HFFc6 (cell line): ENCODE results near the gene PLEKHH1. TPM values are rescaled to one million over a fixed set of nuclear protein-coding genes. Genes with fewer than 3 reads are reported as not detected.
A peak's percentile ranks its signal among the peaks of the same experiment; 100 is the strongest.

Experiments
- DNase-seq: peaks from one replicate; pipeline ENCODE4 v3.0.0-alpha.2; 2018
- H3K27ac Mint-ChIP-seq: 2 replicates; pipeline ENCODE4 v1.8.0; 2020; ENCODE audit warnings: mild to moderate bottlenecking, mixed read lengths
- H3K27me3 Mint-ChIP-seq: 2 replicates; pipeline ENCODE4 v1.8.0; 2021; ENCODE audit warnings: mild to moderate bottlenecking, moderate library complexity, mixed read lengths; ENCODE audit not compliant: insufficient read depth
- H3K36me3 Mint-ChIP-seq: 2 replicates; pipeline ENCODE4 v1.8.0; 2021; ENCODE audit warnings: low read depth, mixed read lengths
- H3K4me1 Mint-ChIP-seq: 2 replicates; pipeline ENCODE4 v1.8.0; 2020; ENCODE audit warnings: low read depth, mixed read lengths
- H3K4me3 Mint-ChIP-seq: 2 replicates; pipeline ENCODE4 v1.8.0; 2020; ENCODE audit warnings: mild to moderate bottlenecking, moderate library complexity, mixed read lengths
- H3K9me3 Mint-ChIP-seq: 2 replicates; pipeline ENCODE4 v1.8.0; 2020; ENCODE audit warnings: mild to moderate bottlenecking, mixed read lengths
- total RNA-seq, 6 experiments: library from RNA; stranded (reverse); fragmentation: NEBNext Ultra II Directional; extraction: Animal tissue kit (Norgen Biotek cat#: 25700); gene quantifications; 2 replicates in 1 of 6; 3 replicates in 5 of 6; pipeline ENCODE4 v1.2.3, GENCODE V29; 2021
- TF ChIP-seq, protein P1 (sequence below): fragments of 200-600 bp; sonication (generic); IDR thresholded peaks from 2 replicates; pipeline ENCODE4 v1.5.0; 2021; ENCODE audit warnings: antibody characterized with exemption, mild to moderate bottlenecking

The PLEKHH1 gene
- total RNA-seq, 6 experiments from 2014 or later: 0.10 to 0.28 (median 0.19) TPM

DNA sequence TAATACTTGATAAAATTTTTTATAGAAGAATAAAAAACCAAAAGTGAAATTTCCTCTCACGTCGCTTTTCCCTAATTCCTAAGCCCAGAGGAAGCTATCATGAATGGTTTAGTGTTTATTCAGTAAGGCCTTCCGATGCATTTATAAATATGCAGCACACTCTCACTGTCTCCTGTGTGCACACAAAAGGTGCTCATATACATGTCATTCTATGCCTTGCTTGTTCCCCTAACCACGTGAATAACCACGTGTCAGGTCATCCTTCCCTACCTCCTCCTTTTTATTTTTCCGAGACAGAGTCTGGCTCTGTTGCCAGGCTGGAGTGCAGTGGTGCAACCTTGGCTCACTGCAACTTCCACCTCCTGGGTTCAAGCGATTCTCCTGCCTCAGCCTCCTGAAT is 37.4 kb downstream of the PLEKHH1 start:
- Mint-ChIP-seq H3K4me3 (no peak overlapping the region), H3K4me1 (peaks cover 7% of the 10 kb centered on the region), H3K27ac (no peak overlapping the region), H3K27me3 (peaks cover 31% of the 10 kb centered on the region), H3K36me3 (no peaks in the 10 kb centered on the region), H3K9me3 (no peaks in the 10 kb centered on the region)
- no peak for DNase-seq
- TF ChIP-seq, protein P1, sequence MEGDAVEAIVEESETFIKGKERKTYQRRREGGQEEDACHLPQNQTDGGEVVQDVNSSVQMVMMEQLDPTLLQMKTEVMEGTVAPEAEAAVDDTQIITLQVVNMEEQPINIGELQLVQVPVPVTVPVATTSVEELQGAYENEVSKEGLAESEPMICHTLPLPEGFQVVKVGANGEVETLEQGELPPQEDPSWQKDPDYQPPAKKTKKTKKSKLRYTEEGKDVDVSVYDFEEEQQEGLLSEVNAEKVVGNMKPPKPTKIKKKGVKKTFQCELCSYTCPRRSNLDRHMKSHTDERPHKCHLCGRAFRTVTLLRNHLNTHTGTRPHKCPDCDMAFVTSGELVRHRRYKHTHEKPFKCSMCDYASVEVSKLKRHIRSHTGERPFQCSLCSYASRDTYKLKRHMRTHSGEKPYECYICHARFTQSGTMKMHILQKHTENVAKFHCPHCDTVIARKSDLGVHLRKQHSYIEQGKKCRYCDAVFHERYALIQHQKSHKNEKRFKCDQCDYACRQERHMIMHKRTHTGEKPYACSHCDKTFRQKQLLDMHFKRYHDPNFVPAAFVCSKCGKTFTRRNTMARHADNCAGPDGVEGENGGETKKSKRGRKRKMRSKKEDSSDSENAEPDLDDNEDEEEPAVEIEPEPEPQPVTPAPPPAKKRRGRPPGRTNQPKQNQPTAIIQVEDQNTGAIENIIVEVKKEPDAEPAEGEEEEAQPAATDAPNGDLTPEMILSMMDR: no peak

DNA sequence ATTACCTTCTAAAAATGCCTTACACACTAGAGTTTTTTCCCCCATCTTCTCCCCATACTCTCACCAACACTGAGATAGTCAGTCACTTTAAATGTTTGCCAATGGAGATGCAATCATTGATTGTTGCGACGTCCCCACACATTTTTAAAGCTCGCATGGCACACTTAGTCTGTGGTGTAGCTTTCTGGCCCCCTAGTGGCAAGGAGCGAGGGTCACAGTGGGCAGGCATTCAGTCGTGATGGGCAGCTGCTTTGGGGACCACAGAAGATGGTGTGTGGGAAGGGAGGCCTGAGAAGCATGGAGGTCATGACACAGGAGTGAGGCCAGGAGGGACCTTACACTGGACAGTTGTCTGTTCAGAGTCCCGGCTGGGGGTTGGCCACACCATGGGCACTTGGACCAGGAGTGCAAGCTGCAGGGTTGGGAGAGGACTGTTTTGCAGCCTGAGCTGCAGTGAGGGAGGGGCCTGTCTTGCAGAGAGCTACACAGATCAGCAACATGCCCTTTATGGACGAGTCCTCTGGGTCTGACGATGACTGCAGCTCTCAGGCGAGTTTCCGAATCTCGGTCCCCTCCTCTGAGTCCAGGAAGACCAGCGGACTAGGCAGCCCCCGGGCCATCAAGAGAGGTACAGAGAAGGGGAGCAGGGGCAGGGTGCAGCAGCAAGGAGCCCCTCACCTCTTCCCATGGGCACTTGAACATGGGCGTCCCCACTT is 38.3 kb downstream of the PLEKHH1 start:
- Mint-ChIP-seq H3K36me3 (no peaks in the 10 kb centered on the region), H3K27ac (no peak overlapping the region), H3K4me1 (peaks cover 7% of the 10 kb centered on the region), H3K9me3 (no peaks in the 10 kb centered on the region), H3K4me3 (no peak overlapping the region), H3K27me3 (peaks cover 31% of the 10 kb centered on the region)
- DNase-seq: peak; percentile 41
- TF ChIP-seq, protein P1: peak; percentile 92

DNA sequence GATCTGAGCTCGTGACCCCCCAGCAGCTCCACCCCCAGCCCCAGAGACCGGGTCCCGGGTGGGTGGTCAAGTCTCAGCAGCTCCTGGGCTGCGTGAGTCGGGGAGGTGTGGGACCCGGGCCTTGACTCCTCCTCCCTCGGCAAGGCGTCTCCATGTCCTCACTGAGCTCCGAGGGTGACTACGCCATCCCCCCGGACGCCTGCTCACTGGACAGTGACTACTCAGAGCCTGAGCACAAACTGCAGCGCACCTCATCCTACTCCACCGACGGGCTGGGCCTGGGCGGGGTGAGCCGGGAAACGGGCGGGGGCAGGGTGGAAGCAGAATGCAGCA is 38.9 kb downstream of the PLEKHH1 start:
- no peak overlapping the region for H3K27ac Mint-ChIP-seq
- no peak overlapping the region for H3K4me3 Mint-ChIP-seq
- no peaks in the 10 kb centered on the region for H3K36me3 Mint-ChIP-seq
- peaks cover 27% of the 10 kb centered on the region for H3K27me3 Mint-ChIP-seq
- no peak for DNase-seq
- H3K4me1 Mint-ChIP-seq: peaks cover 7% of the 10 kb centered on the region
- TF ChIP-seq, protein P1: no peak
- H3K9me3 Mint-ChIP-seq: no peaks in the 10 kb centered on the region

DNA sequence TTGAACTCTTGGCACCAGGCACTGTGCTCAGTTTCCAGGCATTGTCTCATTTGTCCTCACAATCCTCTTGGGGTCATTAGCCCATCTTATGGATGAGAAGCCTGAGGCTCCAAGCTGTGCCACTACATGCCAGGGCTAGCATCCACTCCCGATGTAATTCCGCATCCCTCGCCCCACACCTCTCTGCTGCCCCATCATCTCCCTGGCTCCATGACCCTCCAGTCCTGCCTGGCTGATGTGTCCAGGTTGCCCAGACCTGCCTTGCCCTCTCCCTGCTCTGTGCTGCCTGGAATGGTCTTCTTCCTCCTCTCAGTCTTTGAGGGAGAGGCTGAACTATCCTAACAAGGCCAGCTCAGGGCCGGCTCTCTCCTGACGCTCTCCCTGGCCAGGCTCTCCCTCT is 39.5 kb downstream of the PLEKHH1 start:
- no peaks in the 10 kb centered on the region for H3K9me3 Mint-ChIP-seq
- DNase-seq: no peak
- no peaks in the 10 kb centered on the region for H3K36me3 Mint-ChIP-seq
- no peak overlapping the region for H3K27ac Mint-ChIP-seq
- TF ChIP-seq, protein P1: no peak
- no peak overlapping the region for H3K4me3 Mint-ChIP-seq
- peaks cover 23% of the 10 kb centered on the region for H3K27me3 Mint-ChIP-seq
- H3K4me1 Mint-ChIP-seq: peaks cover 1% of the 10 kb centered on the region

DNA sequence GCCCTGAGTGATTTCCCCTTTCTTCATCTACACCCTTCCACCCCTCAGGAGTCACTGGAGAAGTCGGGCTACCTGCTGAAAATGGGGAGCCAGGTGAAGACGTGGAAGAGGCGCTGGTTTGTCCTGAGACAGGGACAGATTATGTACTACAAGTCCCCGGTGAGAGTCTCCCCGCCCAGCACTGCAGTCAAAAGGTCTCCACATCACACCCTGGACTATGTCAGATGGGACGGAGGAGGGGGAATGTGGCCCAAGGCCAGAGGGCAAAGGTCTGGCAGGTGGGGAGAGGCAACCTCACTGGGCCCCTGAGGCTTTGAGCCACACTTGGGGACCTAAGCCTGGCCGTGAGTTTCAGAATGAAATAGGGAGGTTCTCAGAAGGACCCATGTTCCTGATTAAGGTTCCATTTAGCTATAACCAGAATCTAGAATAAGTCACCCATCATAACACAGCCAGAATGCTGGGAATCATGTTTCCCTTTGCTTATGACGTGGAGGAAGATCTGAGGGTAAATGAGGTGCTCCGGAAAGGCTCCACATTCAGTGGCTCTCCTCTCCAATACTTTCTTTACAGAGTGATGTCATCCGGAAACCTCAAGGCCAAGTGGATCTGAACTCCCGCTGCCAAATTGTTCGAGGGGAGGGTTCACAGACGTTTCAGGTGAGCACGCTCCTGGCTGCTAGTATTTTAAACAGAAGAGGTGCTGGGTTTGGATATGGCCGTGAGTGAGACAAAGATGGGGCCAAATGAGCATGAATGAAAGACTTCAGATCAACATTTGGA is 40.3 kb downstream of the PLEKHH1 start:
- Mint-ChIP-seq H3K9me3 (no peaks in the 10 kb centered on the region), H3K27me3 (peaks cover 26% of the 10 kb centered on the region; the same call in 1 of the 2 replicates), H3K4me3 (no peak overlapping the region), H3K27ac (no peak overlapping the region), H3K4me1 (no peaks in the 10 kb centered on the region), H3K36me3 (no peaks in the 10 kb centered on the region)
- TF ChIP-seq, protein P1: no peak
- DNase-seq: no peak
